Urinary bladder (tissue), 4 donors: Measurements from ENCODE around the gene KRTAP10-2. TPM values are rescaled to one million over a fixed set of nuclear protein-coding genes. Genes with fewer than 3 reads are reported as not detected.
"Not testable (repeated sequence)": the region's sequence is repeated elsewhere in the genome, so short reads cannot be mapped to it uniquely, and the experiment has no call there.

Experiments used
- DNase-seq: peaks from one replicate; pipeline ENCODE4 v3.0.0-alpha.2; 2015; ENCODE audit errors: extremely low spot score
- H3K27ac ChIP-seq: one replicate; pipeline ENCODE4 v1.5.1; 2013; ENCODE audit warnings: low read depth, mild to moderate bottlenecking, moderate library complexity
- H3K36me3 ChIP-seq: one replicate; pipeline ENCODE4 v1.6.1; 2013; ENCODE audit warnings: mild to moderate bottlenecking, moderate library complexity; ENCODE audit not compliant: insufficient read depth
- H3K4me1 ChIP-seq: one replicate; pipeline ENCODE4 v1.6.1; 2013; ENCODE audit warnings: mild to moderate bottlenecking, moderate library complexity; ENCODE audit not compliant: insufficient read depth
- H3K4me3 ChIP-seq: one replicate; pipeline ENCODE4 v1.5.1; 2013; ENCODE audit warnings: low read depth, low read length
- WGBS: extraction: QIAGEN DNeasy Blood & Tissue Kit; methylation state at CpG from one replicate; pipeline ENCODE4 v1.1.7; 2013; 5-methylcytosine and 5-hydroxymethylcytosine counted together
- polyA plus RNA-seq: library from polyadenylated mRNA; stranded (reverse); fragments of 200-250 nt; gene quantifications from one replicate; pipeline ENCODE4 v1.2.3, GENCODE V29; 2013
- total RNA-seq: library from RNA; depleted of rRNA; stranded (reverse); fragments of >200 nt; gene quantifications from one replicate; pipeline ENCODE4 v1.2.3, GENCODE V29; 2014
- donor health status: healthy with polysubstance abuse.
- donor health status: healthy.

Gene KRTAP10-2, protein sequence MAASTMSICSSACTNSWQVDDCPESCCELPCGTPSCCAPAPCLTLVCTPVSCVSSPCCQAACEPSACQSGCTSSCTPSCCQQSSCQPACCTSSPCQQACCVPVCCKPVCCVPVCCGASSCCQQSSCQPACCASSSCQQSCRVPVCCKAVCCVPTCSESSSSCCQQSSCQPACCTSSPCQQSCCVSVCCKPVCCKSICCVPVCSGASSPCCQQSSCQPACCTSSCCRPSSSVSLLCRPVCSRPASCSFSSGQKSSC
- total RNA-seq (not detected), polyA plus RNA-seq (not detected)

DNA sequence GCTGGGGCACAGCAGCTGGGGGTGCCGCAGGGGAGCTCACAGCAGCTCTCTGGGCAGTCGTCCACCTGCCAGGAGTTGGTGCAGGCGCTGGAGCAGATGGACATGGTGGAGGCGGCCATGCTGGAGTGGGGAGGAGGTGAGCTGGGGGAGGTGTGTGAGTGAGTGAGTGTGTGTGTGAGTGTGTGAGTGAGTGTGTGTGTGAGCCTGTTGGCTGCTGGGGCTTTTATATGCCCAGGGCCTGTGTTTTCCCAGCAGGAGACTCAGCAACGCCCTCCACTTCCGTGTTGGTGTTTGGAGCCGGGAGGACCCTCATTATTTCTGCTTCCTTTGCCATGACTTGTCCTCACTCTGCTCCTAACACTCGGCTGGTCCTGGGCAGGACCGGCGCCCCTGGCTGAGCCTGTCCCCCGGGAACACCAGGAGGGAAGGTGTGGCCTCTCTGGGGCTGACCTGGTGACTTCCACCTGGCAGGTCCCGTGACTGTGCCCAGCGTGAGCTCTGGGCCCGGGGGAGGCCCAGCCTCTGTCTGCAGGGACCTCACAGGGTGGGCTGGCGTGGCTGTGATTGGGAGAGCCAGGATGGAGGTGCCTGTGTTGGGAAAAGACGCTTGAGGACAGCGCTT lies at the start of gene KRTAP10-2:
TSS of gene KRTAP10-2 (minus strand) at position 166 of the 622 bp plus-strand sequence. CDS start at position 119, 47 bp downstream.
- DNase-seq = no peak
- Histone ChIP-seq H3K36me3 (no peaks in the 10 kb centered on the region), H3K4me3 (no peak within 1 kb of the TSS), H3K4me1 (no peaks in the 10 kb centered on the region), H3K27ac (no peak within 1 kb of the TSS)
- 60% methylated on average over 17 of the region's 17 CpGs for WGBS

DNA sequence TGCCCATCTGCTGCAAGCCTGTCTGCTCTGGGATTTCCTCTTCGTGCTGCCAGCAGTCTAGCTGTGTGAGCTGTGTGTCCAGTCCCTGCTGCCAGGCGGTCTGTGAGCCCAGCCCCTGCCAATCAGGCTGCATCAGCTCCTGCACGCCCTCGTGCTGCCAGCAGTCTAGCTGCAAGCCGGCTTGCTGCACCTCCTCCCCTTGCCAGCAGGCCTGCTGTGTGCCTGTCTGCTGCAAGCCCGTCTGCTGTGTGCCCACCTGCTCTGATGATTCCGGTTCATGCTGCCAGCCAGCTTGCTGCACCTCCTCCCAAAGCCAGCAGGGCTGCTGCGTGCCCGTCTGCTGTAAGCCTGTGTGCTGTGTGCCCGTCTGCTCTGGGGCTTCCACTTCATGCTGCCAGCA lies 49.8 kb upstream of the KRTAP10-2 start:
- not testable (repeated sequence) for H3K27ac ChIP-seq, H3K4me3 ChIP-seq, DNase-seq, H3K4me1 ChIP-seq, H3K36me3 ChIP-seq
- WGBS = 67% methylated on average over 10 of the region's 10 CpGs

DNA sequence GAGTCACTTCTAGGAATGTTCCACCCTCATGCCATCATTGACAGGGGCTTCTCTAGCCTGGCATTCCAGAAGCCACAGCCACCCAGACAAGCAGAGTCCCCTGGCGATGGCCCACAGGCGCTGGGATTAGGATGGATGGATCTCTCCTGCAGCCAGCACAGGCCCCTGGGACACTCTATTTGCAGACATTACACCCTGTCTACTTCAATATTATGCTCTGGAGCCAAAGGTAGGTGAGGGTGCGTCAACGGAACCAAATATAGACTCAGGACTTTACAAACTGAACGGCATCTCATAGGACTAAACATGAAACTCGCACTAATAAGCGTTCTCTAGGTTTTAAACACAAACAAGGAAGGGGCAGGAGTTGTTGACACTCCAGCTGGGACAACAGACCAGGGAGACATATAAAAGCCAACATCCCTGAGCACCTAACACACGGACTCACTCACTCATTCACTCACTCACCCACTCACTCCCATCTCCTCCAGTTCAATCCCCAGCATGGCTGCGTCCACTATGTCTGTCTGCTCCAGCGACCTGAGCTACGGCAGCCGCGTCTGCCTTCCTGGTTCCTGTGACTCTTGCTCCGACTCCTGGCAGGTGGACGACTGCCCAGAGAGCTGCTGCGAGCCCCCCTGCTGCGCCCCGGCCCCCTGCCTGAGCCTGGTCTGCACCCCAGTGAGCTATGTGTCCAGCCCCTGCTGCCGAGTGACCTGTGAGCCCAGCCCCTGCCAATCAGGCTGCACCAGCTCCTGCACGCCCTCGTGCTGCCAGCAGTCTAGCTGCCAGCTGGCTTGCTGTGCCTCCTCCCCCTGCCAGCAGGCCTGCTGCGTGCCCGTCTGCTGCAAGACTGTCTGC lies 49.0 kb upstream of the KRTAP10-2 start, which contains the start of gene KRTAP10-7:
TSS of gene KRTAP10-7 (plus strand) at position 480 of the 861 bp plus-strand sequence. CDS start at position 505, 25 bp downstream.
- not testable (repeated sequence) for H3K4me1 ChIP-seq, DNase-seq
- WGBS = 66% methylated on average over 23 of the region's 23 CpGs

DNA sequence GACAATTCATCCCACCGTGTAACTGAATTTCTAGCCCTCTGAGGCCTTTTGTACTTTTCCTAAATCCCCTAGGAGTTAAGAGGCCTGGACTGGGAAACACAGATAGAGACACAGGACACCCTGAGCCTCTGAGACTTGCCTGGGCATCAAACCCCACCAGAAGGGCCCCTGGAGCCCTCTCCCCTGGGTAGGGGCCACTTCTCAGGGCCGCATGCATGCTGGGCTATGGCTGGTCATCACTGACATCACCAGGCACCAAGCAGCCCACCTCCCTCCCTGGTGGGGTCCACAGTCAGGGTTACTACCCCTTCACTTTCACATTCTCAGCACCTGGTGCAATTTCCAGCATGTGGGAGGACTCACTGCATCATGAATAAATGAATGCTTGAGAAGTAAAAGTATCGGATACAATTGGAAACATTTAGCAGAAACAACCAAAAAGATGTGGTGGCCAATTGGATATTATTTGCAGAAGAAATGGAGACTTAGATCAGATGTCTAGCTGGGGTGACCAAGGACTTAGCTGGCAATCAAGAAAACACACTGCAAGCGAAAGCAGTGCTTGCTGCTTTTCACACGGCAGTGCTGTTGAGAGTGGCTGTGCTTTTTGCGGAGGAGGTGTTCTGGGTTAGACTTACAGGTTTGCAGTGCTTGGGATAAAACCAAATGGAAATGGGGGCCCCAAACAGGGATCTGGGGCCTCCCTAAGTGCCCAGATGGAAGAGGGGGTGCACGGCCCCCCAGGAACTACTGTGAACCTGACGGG lies 48.1 kb upstream of the KRTAP10-2 start:
- H3K27ac ChIP-seq = no peak overlapping the region
- no peak for DNase-seq
- no peaks in the 10 kb centered on the region for H3K4me1 ChIP-seq
- H3K4me3 ChIP-seq = no peak overlapping the region
- H3K36me3 ChIP-seq = no peaks in the 10 kb centered on the region
- WGBS = 85% methylated on average over 8 of the region's 8 CpGs

More for the DNA sequence above, 49.0 kb upstream of the KRTAP10-2 start, which contains the start of gene KRTAP10-7:
- H3K36me3 ChIP-seq, H3K4me3 ChIP-seq, H3K27ac ChIP-seq: not testable (repeated sequence)

DNA sequence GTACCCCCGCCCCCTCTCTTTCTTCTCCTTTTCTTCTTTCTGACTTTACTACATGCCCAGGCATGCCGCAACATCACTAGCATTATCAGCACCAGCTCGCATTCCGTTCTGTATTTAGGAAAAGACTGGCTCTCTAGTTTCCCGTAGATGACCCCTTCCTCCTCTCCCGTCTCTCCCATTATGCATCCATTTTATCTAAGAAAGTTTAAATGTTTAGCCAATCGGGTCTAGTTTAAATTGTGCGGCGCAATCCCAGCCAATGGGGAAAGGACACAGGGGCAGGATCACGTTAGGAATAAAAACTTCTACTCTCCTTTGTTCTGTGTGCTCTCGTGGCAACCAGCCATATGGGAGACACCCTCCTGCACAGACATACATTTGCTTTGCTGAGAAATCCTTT lies 46.8 kb upstream of the KRTAP10-2 start:
- no peak overlapping the region for H3K4me3 ChIP-seq

DNA sequence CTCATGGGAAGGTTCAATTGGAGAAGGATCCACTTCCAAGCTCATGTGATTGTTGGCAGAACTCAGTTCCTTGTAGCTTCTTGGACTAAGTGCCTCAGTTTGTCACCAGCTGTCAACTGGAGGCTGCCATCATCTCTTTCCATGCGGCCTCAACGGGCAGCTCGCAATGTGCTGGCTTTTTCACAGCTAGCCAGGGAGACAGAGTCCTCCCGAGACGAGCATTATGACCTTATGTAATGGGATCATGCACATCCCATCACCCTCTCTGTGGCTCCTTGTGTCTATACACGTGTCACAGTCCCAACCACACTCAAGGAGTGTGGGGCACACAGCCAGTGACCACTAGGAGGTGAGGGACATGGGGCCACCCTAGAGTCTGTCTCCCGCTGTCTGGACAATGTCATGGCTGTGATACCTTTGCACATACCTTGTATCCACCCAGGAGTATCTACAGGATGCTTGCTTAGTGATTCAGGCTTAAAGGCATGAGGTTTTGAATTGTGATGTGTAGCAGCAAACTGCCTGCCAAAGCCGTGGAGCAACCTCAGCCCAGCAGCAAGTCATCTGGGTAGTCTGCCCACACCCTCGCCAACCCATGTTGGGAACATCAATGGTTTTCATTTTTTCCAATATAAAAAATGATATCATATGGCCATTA lies 44.9 kb upstream of the KRTAP10-2 start:
- no peak for DNase-seq
- Histone ChIP-seq H3K4me1 (no peaks in the 10 kb centered on the region), H3K27ac (no peak overlapping the region), H3K36me3 (no peaks in the 10 kb centered on the region), H3K4me3 (no peak overlapping the region)
- 77% methylated on average over 9 of the region's 9 CpGs for WGBS

More for the DNA sequence above, 46.8 kb upstream of the KRTAP10-2 start:
- 73% methylated on average over 11 of the region's 11 CpGs for WGBS
- no peak overlapping the region for H3K27ac ChIP-seq
- no peak for DNase-seq
- H3K4me1 ChIP-seq = no peaks in the 10 kb centered on the region
- no peaks in the 10 kb centered on the region for H3K36me3 ChIP-seq

DNA sequence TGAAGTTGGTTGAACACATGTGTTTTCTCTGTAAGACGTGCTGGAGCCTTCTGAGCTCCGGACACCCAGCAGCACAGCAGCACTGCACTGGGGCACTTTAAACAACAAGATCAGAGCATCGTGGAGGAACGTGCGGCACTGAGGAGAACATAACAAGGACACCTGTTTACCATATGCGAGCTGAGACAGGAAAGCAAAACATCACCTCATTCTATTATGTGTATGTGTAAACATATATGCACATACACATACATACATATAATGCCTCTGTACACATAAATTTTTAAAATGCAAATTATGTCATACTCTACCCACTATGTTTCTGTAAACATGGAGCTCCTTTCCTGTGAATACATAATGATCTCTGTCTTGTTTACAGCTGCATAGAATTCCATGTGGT lies 44.2 kb upstream of the KRTAP10-2 start:
- Histone ChIP-seq H3K4me3 (no peak overlapping the region), H3K36me3 (no peaks in the 10 kb centered on the region), H3K27ac (no peak overlapping the region), H3K4me1 (no peaks in the 10 kb centered on the region)
- 54% methylated on average over 6 of the region's 6 CpGs for WGBS
- DNase-seq = no peak

DNA sequence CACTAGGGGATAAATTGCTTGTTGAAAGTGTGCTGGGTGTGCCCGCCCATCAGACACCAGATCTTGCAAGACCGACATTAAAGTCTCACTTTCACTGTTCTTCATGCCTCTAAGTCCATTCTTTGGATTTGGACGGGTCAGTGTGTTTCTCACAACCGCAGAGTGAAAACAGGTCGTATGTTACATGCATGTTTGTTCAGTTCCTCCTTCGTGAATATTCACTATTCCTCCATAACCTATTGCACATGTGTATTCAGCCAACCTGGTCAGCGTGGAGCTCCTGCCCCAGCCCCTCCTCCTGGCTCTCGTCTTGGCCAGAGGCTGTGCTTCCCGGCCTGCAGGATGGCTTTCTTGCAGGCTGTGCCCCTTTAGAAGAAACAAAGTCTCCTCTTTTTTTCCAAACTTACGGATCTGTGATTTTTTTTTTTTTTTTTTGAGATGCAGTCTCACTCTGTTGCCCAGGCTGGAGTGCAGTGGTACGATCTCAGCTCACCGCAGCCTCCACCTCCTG lies 43.2 kb upstream of the KRTAP10-2 start:
- H3K4me1 ChIP-seq = no peaks in the 10 kb centered on the region
- no peak overlapping the region for H3K27ac ChIP-seq
- no peak for DNase-seq
- no peak overlapping the region for H3K4me3 ChIP-seq
- WGBS = 83% methylated on average over 12 of the region's 12 CpGs
- H3K36me3 ChIP-seq = no peaks in the 10 kb centered on the region

DNA sequence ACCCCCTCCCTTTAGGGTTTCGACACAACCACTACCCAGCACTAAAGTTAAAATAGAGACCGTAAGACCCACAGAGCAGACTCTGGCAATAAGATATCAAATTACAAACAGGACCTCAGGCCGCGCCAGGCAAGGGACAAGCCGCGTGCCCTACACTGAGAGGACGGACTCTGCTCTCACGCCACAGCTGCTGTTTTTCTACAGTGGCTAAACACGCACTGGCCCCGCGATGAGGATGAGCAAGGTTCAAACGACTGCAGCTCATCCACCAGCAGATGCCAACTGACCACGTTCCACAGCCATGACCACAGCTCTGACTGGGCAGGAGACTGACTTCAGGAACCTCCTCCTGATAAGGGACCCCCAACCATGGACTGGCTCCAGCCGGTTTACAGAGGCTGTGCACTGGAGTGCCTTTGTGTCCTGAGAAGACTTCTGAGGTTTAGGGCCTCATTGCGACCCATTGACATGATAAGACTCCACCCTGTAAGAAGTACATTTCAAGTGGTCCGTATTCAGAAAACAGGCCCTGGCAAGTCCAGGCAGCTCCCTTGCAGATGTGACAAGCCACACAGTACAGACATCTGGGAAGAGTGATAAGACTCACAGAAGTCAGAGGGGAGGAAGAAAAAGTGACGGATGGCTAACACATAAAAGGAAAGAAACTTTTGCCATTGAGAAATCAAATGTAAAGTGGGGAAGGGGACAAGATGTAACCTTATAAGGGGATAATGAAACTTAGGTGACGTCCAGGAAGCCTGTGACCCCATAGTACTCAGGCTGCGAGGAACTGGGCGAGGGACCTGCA lies 42.5 kb upstream of the KRTAP10-2 start:
- H3K4me3 ChIP-seq = no peak overlapping the region
- no peak overlapping the region for H3K27ac ChIP-seq
- no peaks in the 10 kb centered on the region for H3K36me3 ChIP-seq
- DNase-seq = no peak
- H3K4me1 ChIP-seq = no peaks in the 10 kb centered on the region
- 40% methylated on average over 20 of the region's 20 CpGs for WGBS

DNA sequence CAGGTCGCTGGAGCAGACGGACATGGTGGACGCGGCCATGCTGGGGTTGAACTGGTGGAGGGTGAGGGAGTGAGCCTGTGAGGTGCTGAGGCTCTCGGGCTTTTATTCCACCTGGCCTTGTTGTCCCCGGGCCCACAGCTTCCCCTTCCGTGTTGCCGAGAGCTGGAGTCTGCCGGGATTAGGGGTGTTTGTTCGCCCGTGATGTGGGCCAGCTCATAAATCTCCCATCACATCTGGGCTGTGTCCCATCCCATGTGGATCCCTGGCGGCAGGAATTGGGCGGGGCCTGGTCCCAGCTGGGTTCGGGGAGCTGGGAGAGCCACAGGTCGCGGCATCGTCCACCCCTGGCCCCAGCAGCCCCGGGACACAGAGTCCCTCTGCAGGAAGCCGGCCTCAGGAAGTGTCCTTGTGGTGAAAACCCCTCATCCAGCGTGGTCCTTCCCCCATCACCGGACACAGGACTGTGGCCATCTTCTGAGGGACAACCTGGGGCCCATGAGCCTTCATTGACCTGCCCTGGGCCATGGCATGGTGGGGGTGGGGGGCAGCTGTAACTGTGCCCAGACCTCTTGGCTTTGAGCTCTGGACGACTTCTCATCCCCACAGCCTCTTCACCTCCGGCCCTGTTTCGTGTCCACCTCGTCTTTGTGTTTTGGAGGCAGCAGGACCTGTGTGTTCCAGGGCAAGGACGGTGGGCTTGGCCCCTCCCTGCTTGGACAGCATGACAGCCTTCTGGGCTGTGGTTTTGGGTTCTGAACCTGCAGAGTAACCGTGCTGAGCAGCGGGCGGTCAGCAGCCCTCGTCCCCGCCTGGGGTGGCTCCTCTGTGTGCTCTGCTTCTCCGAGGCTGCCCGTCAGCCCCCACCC lies 41.4 kb upstream of the KRTAP10-2 start, which contains the start of gene KRTAP10-6:
TSS of gene KRTAP10-6 (minus strand) at position 60 of the 866 bp plus-strand sequence. CDS start at position 39, 21 bp downstream.
- Histone ChIP-seq H3K4me1 (no peaks in the 10 kb centered on the region), H3K4me3 (no peak within 1 kb of the TSS), H3K36me3 (no peaks in the 10 kb centered on the region), H3K27ac (no peak within 1 kb of the TSS)
- DNase-seq = no peak
- WGBS = 45% methylated on average over 33 of the region's 33 CpGs

DNA sequence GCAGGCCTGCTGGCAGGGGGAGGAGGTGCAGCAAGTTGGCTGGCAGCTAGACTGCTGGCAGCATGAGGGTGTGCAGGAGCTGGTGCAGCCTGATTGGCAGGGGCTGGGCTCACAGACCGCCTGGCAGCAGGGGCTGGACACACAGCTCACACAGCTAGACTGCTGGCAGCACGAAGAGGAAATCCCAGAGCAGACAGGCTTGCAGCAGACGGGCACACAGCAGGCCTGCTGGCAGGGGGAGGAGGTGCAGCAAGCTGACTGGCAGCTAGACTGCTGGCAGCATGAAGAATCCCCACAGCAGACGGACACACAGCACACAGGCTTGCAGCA lies 40.5 kb upstream of the KRTAP10-2 start:
- H3K4me1 ChIP-seq, DNase-seq, H3K4me3 ChIP-seq, H3K27ac ChIP-seq, H3K36me3 ChIP-seq: not testable (repeated sequence)
- 37% methylated on average over 4 of the region's 4 CpGs for WGBS
